GM21515 (cell line): Measurements from ENCODE around the gene PCSK6.

Source experiments
- ATAC-seq: cut with Tn5 transposase; IDR thresholded peaks from one replicate; pipeline ENCODE4 v1.9.1; 2021; ENCODE audit not compliant: unreplicated experiment

The PCSK6 gene

GRCh38 chr15:101499863-101500713 is 10.6 kb upstream of the PCSK6 start:
- no peak for ATAC-seq

GRCh38 chr15:101498717-101499480 is 9.4 kb upstream of the PCSK6 start:
- no peak for ATAC-seq

GRCh38 chr15:101498076-101498716 is 8.7 kb upstream of the PCSK6 start:
- ATAC-seq: no peak

- ATAC-seq: no peak
Measured at GRCh38 chr15:101497484-101498034, 8.1 kb upstream of the PCSK6 start.

GRCh38 chr15:101497017-101497416 is 7.5 kb upstream of the PCSK6 start:
- ATAC-seq: no peak

- ATAC-seq: no peak
Measured at GRCh38 chr15:101496198-101496986, 6.9 kb upstream of the PCSK6 start.

DNA sequence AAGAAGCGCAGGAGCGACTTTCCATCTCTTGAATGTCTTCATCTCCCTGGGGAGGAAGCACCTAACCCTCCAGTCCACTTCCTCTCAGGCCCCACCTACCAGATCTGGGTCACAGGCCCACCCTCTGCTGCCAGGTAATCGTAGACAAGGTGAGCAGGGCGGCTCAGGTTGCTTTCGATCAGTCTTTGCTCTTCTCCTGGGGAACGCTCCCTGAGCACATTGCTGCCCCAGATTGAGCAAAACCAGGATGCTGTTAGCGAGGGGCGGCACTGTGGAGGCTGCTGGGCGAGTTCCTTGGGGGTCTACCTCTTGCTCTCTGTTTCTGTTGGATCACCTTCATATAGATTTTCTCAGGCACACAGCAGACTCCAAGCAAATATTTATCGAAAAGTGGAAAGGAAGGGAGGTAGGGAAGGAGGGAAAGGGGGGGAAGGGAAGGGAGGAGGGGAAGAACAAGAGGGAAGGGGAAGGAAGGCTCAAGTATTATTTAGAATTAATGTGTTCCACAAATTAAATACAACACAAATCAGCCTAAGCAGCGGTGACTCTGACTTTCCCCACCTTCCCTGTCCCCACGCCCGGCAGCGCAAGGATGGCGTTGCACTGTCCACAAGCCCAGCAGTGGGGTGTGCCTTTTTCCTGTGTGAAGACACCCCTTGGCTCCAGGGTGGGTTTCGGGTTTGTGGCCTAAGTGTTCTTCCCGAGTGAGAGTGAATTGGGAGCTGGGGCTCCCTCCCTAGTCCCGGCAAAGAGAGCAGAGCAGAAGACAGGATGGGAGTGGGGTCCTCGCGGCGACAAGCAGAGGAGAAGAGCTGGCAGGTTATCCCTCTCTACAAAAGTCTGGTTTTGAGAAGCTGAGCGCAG is 6.1 kb upstream of the PCSK6 start:
- ATAC-seq: no peak

- ATAC-seq: no peak
Measured at GRCh38 chr15:101494251-101494796, 4.8 kb upstream of the PCSK6 start.

DNA sequence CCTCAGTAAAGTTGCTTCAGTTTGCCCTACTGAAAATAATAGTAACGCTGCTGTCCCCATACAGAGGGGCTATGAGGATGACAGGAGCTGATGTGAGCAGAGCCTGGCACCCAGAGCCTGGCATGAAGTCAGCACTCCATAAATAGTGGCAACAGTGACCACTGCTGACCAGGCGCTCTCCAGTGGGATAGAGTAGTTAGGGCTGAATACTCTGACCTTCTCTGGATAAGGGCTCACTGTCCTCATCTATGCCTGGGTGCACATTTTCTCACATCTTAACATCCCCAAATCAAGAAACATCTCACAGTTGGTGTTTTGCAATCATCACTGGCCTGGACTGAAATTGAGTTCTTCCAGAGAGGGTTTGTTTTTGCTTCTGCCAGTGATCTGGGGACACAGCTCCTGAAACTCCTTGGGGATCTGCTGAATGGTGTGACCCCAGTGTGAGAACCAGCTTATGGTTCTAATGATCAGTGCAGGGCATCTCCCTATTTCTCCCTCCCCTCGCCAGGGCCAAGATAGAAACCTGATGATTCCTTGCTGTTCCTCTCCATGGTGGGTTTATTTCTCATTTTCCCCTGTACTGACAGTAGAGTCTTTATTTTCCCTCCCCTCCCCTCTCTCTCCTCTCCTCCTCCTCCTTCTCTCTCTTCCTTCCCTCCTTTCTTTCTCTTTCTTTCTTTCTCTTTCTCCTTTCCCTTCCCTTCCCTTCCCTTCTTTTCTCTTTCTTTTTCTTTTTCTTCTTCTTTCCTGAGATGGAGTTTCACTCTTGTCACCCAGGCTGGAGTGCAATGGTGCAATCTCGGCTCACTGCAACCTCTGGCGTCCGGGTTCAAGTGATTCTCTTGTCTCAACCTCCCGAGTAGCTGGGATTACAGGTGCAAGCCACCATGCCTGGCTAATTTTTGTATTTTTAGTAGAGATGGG is 3.5 kb upstream of the PCSK6 start:
- no peak for ATAC-seq

GRCh38 chr15:101491734-101492640 is 2.5 kb upstream of the PCSK6 start:
- ATAC-seq: no peak

DNA sequence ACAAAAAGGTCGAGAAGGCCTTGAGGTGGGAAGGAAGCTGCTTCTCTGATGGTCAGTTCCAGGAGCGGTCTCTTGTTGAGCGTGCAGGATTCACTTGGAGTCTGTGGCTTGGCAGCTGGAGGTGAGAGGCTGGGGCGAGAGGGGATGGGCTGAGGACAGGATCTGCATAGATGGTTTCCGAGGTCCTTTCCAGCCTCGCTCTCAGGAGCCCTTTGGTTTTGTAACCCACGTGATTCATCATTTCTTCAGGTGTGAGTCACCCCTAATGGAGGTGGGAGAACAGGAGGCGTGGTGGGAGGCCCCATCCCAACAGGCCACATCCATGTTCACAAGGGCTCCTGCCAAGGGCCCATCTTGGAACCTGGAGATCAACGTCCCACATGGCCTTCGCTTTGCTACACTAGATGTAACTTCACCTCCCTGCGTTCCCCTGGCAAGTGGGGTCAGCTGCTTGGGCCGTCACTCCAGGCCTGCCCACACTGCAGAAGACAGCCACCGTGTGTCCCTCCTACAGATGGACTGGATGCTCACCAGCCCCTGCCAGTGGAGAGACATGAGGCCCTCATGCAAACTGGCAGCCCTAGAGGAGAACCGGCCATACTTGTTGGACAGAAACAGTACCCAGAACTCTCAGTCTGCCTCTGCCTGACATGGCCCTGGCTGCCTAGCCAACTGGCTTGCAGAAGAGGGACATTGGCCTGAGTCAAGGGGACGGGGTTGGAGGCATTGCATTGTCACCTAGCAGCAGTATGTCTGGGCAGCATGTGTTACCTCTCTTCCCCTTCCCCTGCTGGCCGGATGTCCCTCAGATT is 1.6 kb upstream of the PCSK6 start:
- no peak for ATAC-seq

DNA sequence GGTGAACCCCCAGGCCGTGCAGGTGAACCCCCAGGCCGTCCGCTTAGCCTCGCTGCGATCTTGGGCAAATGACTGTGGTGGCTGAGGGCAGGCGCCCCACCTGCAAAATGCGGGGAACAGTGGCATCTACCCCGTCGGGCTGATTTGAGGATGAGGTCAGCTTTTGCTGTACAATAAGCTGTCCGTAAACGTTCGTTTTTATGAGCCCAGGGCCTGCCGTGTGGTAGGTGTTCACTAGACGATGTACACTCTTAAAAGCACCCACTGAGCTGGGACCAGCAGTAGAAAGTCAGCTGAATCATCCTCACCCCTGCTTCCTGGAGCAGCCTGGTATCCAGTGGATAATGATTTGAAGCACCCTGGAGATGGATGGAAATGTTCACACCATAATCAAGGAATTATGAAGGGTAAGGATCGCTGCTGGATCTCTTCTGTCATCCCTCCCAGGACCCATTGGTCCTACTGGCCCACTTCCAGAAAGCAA is 943 bp upstream of the PCSK6 start:
- no peak for ATAC-seq

GRCh38 chr15:101489237-101489598 is 289 bp downstream of the PCSK6 start:
- ATAC-seq: no peak

- ATAC-seq: no peak
Measured at GRCh38 chr15:101488300-101489164, 975 bp downstream of the PCSK6 start.

DNA sequence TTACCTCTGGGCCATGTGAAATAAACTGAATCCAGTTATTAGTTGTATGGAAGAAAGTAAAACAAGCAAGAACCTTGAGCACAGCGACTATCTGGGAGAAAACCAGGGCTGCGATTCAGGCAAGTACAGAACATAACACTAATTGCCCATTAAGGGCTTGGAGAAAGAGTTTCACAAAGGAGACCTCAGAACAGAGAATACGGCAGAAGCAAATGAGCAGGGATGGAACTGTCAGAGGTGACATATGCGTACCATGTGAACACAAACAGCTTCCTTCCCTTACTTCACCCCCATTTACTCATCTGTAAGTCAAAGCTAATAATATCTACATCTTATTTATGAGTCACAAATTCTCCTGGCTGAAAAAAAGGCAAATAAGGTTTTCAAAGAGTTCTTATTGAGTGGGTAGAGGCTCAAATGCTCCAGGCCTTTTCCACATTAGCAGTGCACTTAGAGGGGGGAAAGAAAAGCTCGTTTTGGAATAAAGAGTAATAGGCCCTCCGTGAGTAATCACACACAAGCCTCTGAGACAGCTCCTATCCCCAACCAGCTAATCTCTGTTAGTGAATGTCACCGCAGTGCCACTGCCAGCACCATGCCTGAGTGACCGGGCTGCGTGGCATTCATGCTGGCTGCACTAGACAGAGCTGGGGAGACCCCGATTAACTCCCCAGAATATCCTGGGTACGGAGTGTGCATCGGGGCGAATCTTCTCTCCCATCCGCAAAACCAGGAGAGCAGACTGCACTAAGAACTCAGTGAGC is 2.6 kb downstream of the PCSK6 start:
- no peak for ATAC-seq
